A549 (cell line): ENCODE results near the gene DDX55. TPM values are rescaled to one million over a fixed set of nuclear protein-coding genes. Genes with fewer than 3 reads are reported as not detected.

Experiments
- ATAC-seq, 2 experiments: fragments of 200-7000 bp in 1 of 2; fragments of >200 bp in 1 of 2; cut with Nextera tagmentation in 1 of 2; cut with Tn5 transposase in 1 of 2; 3 replicates each; pipeline versions ENCODE4 v1.8.0 to v1.9.1; 2018 to 2020; ENCODE audit warnings: mild to moderate bottlenecking in 1 of 2, moderate library complexity in 1 of 2
- CTCF ChIA-PET: fragments of 300-600 bp; sonication (Branson Sonifier 250); formaldehyde crosslinking; extraction: SDS; loops from one replicate; lab custom pipeline; 2021; ENCODE audit warnings: antibody characterized with exemption, inconsistent platforms; lab: Yijun Ruan, JAX
- POLR2A ChIA-PET: fragments of 350-600 bp; formaldehyde crosslinking; extraction: SDS; loops from one replicate; lab custom pipeline; 2021; ENCODE audit warnings: antibody characterized with exemption, inconsistent platforms; lab: Yijun Ruan, JAX
- DNase-seq, 2 experiments: peaks; one replicate each; pipeline versions ENCODE4 v3.0.0 to v3.0.0-alpha.2; 2011 to 2016; ENCODE audit warnings: low read depth in 1 of 2, low spot score in 1 of 2
- FAIRE-seq: peaks from 2 replicates; lab custom pipeline; 2011; peaks lifted over from hg19 to GRCh38; lab: Jason Lieb, UNC
- H3K27ac ChIP-seq, 2 experiments: fragments of >200 bp; sonication (Bioruptor Twin); formaldehyde crosslinking; 3 replicates each; pipeline ENCODE4 v1.5.1; 2016 to 2017
- H3K4me1 ChIP-seq: fragments of >200 bp; sonication (Bioruptor Twin); formaldehyde crosslinking; 3 replicates; pipeline ENCODE4 v1.6.1; 2016
- H3K4me2 ChIP-seq: fragments of >200 bp; sonication (Bioruptor Twin); formaldehyde crosslinking; 3 replicates; pipeline ENCODE4 v1.6.1; 2016
- H3K4me3 ChIP-seq: fragments of >200 bp; sonication (Bioruptor Twin); formaldehyde crosslinking; 3 replicates; pipeline ENCODE4 v1.5.1; 2016
- H3K9me3 ChIP-seq: fragments of >200 bp; sonication (Bioruptor Twin); formaldehyde crosslinking; 3 replicates; pipeline ENCODE4 v1.6.1; 2016
- CBX8 ChIP-seq: fragments of 200-600 bp; sonication (generic); IDR thresholded peaks from 2 replicates; pipeline ENCODE4 v1.6.1; 2016
- CEBPB ChIP-seq, 2 experiments: fragments of >200 bp in 1 of 2; sonication (Bioruptor Twin) in 1 of 2; formaldehyde crosslinking in 1 of 2; IDR thresholded peaks; 2 replicates each; pipeline ENCODE4 v1.6.1; 2012 to 2016
- CHD4 ChIP-seq: fragments of 200-600 bp; sonication (generic); IDR thresholded peaks from 2 replicates; pipeline ENCODE4 v1.6.1; 2016; ENCODE audit warnings: antibody characterized with exemption, mild to moderate bottlenecking, borderline replicate concordance
- ESRRA ChIP-seq: fragments of 150-350 bp; IDR thresholded peaks from 2 replicates; pipeline ENCODE4 v1.6.1; 2014; ENCODE audit warnings: mild to moderate bottlenecking, low read length, borderline replicate concordance
- FOXS1 ChIP-seq: fragments of 250-450 bp; sonication (Bioruptor Pico); IDR thresholded peaks from 2 replicates; pipeline ENCODE4 v1.5.0; 2020; ENCODE audit warnings: mild to moderate bottlenecking, moderate library complexity
- GATA3 ChIP-seq: IDR thresholded peaks from 2 replicates; pipeline ENCODE4 v1.6.1; 2012; ENCODE audit warnings: borderline replicate concordance
- HDAC2 ChIP-seq: fragments of 200-600 bp; sonication (generic); IDR thresholded peaks from 2 replicates; pipeline ENCODE4 v1.6.1; 2016
- HEYL ChIP-seq: fragments of 250-450 bp; sonication (Bioruptor Pico); IDR thresholded peaks from 2 replicates; pipeline ENCODE4 v1.8.0; 2021; ENCODE audit warnings: mild to moderate bottlenecking, moderate library complexity
- HOXA7 ChIP-seq: fragments of 250-450 bp; sonication (Bioruptor Pico); IDR thresholded peaks from 2 replicates; pipeline ENCODE4 v1.5.0; 2020; ENCODE audit warnings: mild to moderate bottlenecking, moderate library complexity
- HOXB13 ChIP-seq: fragments of 250-450 bp; sonication (Bioruptor Pico); IDR thresholded peaks from 2 replicates; pipeline ENCODE4 v1.5.0; 2020; ENCODE audit warnings: low read depth, mild to moderate bottlenecking, moderate library complexity
- HOXB5 ChIP-seq: fragments of 250-450 bp; sonication (Bioruptor Pico); IDR thresholded peaks from 2 replicates; pipeline ENCODE4 v1.5.0; 2020; ENCODE audit warnings: mild to moderate bottlenecking, moderate library complexity
- JUNB ChIP-seq: fragments of >200 bp; sonication (Bioruptor Twin); formaldehyde crosslinking; IDR thresholded peaks from 2 replicates; pipeline ENCODE4 v1.6.1; 2016
- KDM5A ChIP-seq: fragments of 200-600 bp; sonication (generic); IDR thresholded peaks from 2 replicates; pipeline ENCODE4 v1.6.1; 2016; ENCODE audit warnings: antibody characterized with exemption, mild to moderate bottlenecking
- MAZ ChIP-seq: fragments of 150-350 bp; IDR thresholded peaks from 2 replicates; pipeline ENCODE4 v1.6.1; 2014; ENCODE audit warnings: antibody characterized with exemption, low read depth, low read length, borderline replicate concordance
- NFE2L2 ChIP-seq: fragments of 150-350 bp; conservative IDR thresholded peaks from 2 replicates; pipeline ENCODE4 v1.6.1; 2014; ENCODE audit warnings: low read length
- NR3C1 ChIP-seq: fragments of >200 bp; sonication (Bioruptor Twin); formaldehyde crosslinking; IDR thresholded peaks from 3 replicates; pipeline ENCODE4 v1.6.1; 2017
- PHF8 ChIP-seq: fragments of 200-600 bp; sonication (generic); IDR thresholded peaks from 2 replicates; pipeline ENCODE4 v1.6.1; 2016; ENCODE audit warnings: low read depth, mild to moderate bottlenecking, antibody characterized with exemption, moderate library complexity, borderline replicate concordance
- RAD21 ChIP-seq, 2 experiments: fragments of >200 bp in 1 of 2; sonication (Bioruptor Twin) in 1 of 2; formaldehyde crosslinking in 1 of 2; IDR thresholded peaks in 1 of 2; conservative IDR thresholded peaks in 1 of 2; 2 replicates in 1 of 2; 3 replicates in 1 of 2; pipeline ENCODE4 v1.6.1; 2012 to 2018; ENCODE audit warnings: inconsistent platforms in 1 of 2
- RARB ChIP-seq: fragments of 250-450 bp; sonication (Bioruptor Pico); IDR thresholded peaks from 2 replicates; pipeline ENCODE4 v1.8.0; 2021; ENCODE audit warnings: mild to moderate bottlenecking, moderate library complexity
- RNF2 ChIP-seq: fragments of 200-600 bp; sonication (generic); IDR thresholded peaks from 2 replicates; pipeline ENCODE4 v1.6.1; 2016; ENCODE audit warnings: low read depth, mild to moderate bottlenecking, antibody characterized with exemption, moderate library complexity, borderline replicate concordance
- SREBF2 ChIP-seq: fragments of 450-650 bp; IDR thresholded peaks from 2 replicates; pipeline ENCODE4 v1.6.1; 2014; ENCODE audit warnings: mild to moderate bottlenecking, moderate library complexity
- TP53 ChIP-seq: fragments of 250-450 bp; sonication (Bioruptor Pico); IDR thresholded peaks from 2 replicates; pipeline ENCODE4 v1.5.0; 2021; ENCODE audit warnings: mild to moderate bottlenecking, moderate library complexity
- ZFP36 ChIP-seq: fragments of 450-650 bp; IDR thresholded peaks from 2 replicates; pipeline ENCODE4 v1.6.1; 2014; ENCODE audit warnings: borderline replicate concordance; ENCODE audit not compliant: partially characterized antibody
- ZNF302 ChIP-seq: fragments of 250-450 bp; sonication (Bioruptor Pico); IDR thresholded peaks from 2 replicates; pipeline ENCODE4 v1.9.0; 2021; ENCODE audit warnings: inconsistent platforms, mild to moderate bottlenecking, moderate library complexity
- ZSCAN20 ChIP-seq: fragments of 250-450 bp; sonication (Bioruptor Pico); IDR thresholded peaks from 2 replicates; pipeline ENCODE4 v1.8.0; 2022; ENCODE audit warnings: mild to moderate bottlenecking, moderate library complexity
- WGBS: methylation state at CpG from one replicate; pipeline ENCODE4 v1.1.6; 2017; ENCODE audit errors: missing lambda C conversion rate; 5-methylcytosine and 5-hydroxymethylcytosine counted together
- polyA plus RNA-seq, 4 experiments: library from polyadenylated mRNA; depleted of rRNA in 3 of 4; stranded (reverse); fragments of >200 nt; fragmentation: RNase III in 1 of 4; extraction: RNeasy Plus Mini Kit Qiagen cat#74134 plus additional on column Dnase treatment in 1 of 4; gene quantifications; 2 replicates in 3 of 4; 3 replicates in 1 of 4; pipeline ENCODE4 v1.2.3, GENCODE V29; 2011 to 2017
- TF ChIP-seq, protein P1 (sequence below): fragments of 450-650 bp; IDR thresholded peaks from 2 replicates; pipeline ENCODE4 v1.6.1; 2014; ENCODE audit warnings: antibody characterized with exemption
- TF ChIP-seq, protein P2 (sequence below): IDR thresholded peaks from 2 replicates; pipeline ENCODE4 v1.6.1; 2012
- TF ChIP-seq, protein P3 (sequence below): fragments of 150-350 bp; IDR thresholded peaks from 2 replicates; pipeline ENCODE4 v1.6.1; 2014; ENCODE audit warnings: low read depth, mild to moderate bottlenecking, low read length
- TF ChIP-seq, protein P4 (sequence below): fragments of >200 bp; sonication (Bioruptor Twin); formaldehyde crosslinking; IDR thresholded peaks from 3 replicates; pipeline ENCODE4 v1.6.1; 2016
- TF ChIP-seq, protein P5 (sequence below): fragments of >200 bp; sonication (Bioruptor Twin); formaldehyde crosslinking; IDR thresholded peaks from 3 replicates; pipeline ENCODE4 v1.5.1; 2016

DDX55 gene
- polyA plus RNA-seq, 2 of the 4 experiments (the other 2 are of a cell fraction): 37.5 to 63.4 TPM

DNA sequence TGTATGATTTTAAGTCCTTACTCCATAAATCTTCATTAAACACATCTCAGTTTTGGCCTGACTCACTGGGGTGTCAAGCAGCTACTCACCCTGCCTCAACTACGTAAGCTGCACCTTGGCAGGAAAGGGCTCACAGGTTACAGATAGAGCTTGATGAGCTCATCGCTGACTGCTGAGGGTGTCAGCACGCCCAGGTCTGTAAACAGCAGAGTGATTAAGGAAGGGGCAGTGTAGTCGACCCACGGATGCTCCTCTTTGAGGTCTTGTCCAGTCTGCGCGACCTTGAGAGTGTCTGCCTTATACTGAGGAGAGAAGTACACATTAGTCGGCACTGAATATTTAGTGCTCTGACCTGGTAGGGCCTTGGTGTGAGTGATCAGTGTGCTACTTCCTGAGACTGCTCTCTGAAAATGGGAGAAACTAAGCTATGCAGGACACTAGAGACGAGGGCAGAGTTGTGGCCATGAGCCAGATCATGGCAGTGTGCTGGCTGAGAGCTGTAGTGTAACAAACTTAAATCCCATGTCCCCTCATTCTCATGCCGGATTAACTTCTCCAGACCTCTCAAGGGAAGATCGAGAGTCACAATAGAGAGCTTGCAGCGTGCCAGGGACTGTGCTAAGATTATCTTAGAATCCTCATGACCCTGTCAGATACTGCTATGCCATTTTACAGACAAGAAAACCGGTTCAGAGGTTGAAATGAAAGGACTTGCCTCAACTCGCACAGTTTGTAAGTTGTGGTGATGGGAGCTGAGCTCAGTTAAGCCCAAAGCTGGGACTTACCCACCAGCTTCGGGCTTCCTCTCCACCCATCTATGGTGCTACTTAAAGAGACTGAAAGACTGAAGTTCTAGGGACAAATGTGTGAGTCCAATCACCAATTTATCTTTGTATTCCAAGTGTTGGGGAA is 20.0 kb downstream of the DDX55 start:
- Histone ChIP-seq H3K9me3 (no peaks in the 10 kb centered on the region), H3K4me3 (no peak overlapping the region), H3K4me1 (no peaks in the 10 kb centered on the region), H3K27ac (no peak overlapping the region), H3K4me2 (no peak overlapping the region)
- no peak for FAIRE-seq
- no peak for DNase-seq
- ChIA-PET CTCF (interaction anchor here (1.0 to 1.1 kb wide), 2 partner anchors 9 kb away, joined by 3 to 4 read pairs; no protein-coding TSS in a partner anchor), POLR2A (interaction anchor here (0.8 to 1.7 kb wide), 3 partner anchors 10 to 20 kb away, joined by 3 to 9 read pairs (median 4); partner anchors contain the start of gene DDX55)
- ATAC-seq: peak in 1 of 2 experiments; percentile 15; a peak in 3 of 6 replicates
- TF ChIP-seq HEYL (CRISPR knock-in tag): no peak
- no peak for TF ChIP-seq TP53
- TF ChIP-seq MAZ: no peak
- TF ChIP-seq FOXS1 (CRISPR knock-in tag): no peak
- TF ChIP-seq RARB (CRISPR knock-in tag): no peak
- no peak for TF ChIP-seq JUNB
- TF ChIP-seq ZSCAN20 (CRISPR knock-in tag): no peak
- TF ChIP-seq RAD21 (conservative IDR thresholded peaks at IDR 0.05 in 1 of 2, IDR thresholded peaks at IDR 0.05 in 1 of 2): no peak
- no peak for TF ChIP-seq NR3C1
- TF ChIP-seq HOXB13 (CRISPR knock-in tag): no peak
- no peak for TF ChIP-seq CHD4
- TF ChIP-seq, protein P1, sequence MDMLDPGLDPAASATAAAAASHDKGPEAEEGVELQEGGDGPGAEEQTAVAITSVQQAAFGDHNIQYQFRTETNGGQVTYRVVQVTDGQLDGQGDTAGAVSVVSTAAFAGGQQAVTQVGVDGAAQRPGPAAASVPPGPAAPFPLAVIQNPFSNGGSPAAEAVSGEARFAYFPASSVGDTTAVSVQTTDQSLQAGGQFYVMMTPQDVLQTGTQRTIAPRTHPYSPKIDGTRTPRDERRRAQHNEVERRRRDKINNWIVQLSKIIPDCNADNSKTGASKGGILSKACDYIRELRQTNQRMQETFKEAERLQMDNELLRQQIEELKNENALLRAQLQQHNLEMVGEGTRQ: no peak
- TF ChIP-seq SREBF2: no peak
- TF ChIP-seq ZFP36: no peak
- no peak for TF ChIP-seq HOXA7 (CRISPR knock-in tag)
- TF ChIP-seq HDAC2: no peak
- no peak for TF ChIP-seq KDM5A
- TF ChIP-seq CEBPB (IDR thresholded peaks at IDR 0.05): no peak
- no peak for TF ChIP-seq GATA3
- TF ChIP-seq CBX8: no peak
- WGBS: 79% methylated on average over 15 of the region's 15 CpGs

DNA sequence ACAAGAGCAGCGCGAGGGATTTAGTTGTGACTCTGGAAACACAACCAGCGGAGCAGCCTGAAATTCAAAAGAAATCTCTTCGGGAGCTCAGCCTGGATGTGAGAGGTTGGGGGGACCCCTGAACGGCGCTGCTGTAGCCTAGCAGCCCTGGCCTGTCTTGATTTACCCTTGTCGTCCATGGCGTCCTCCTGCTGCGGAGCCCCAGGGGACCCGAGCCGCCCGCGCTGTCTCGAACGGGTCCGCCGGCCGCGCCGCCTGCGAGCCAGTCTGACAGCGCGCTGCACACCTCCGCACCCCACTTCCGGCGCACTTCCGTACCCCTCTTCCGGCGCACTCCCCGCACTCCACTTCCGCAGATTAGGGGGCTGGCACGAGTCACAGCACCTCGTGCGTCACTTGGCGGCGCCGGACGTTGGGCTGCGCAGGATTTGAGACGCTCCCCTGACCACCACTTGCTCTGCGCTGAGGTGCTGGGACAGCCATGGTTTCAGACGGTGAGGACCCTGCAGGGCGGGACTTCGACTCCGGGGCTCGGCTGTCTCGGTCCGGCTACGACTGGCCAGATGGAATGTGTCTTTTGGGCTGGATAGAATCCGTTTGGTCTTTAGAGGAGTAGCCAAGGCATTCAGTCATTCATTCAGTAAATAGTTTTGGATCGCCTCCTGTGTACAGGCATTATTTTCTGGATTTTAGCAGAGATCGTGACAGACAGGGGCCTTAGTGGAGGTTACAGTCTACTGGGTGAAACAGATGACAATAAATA is 31.7 kb downstream of the DDX55 start, which contains the start of the genes EIF2B1 and GTF2H3:
EIF2B1 (minus strand) TSS at position 308 of the 763 bp plus-strand sequence; CDS start at position 179, 129 bp downstream.
GTF2H3 (plus strand) TSS at position 451 of the 763 bp plus-strand sequence; CDS start at position 482, 31 bp downstream.
- Histone ChIP-seq H3K27ac (peak within 1 kb of the TSS; percentile 93 to 94), H3K4me1 (peaks cover 6% of the 10 kb centered on the region; the same call in 1 of the 3 replicates), H3K4me2 (peak within 1 kb of the TSS; percentile 90), H3K9me3 (no peaks in the 10 kb centered on the region), H3K4me3 (peak within 1 kb of the TSS; percentile 93)
- ChIA-PET POLR2A (interaction anchor here (1.1 to 1.5 kb wide), 3 partner anchors 27 to 78 kb away, joined by 3 to 7 read pairs (median 4); partner anchors contain the start of genes ATP6V0A2 and DDX55), CTCF (no interaction called here)
- DNase-seq: peak; percentile 98 to 99
- under 1% methylated on average over 47 of the region's 52 CpGs for WGBS
- peak; percentile 98 to 99 for ATAC-seq
- FAIRE-seq: peak; percentile 39
- TF ChIP-seq TP53: no peak
- TF ChIP-seq, protein P2, sequence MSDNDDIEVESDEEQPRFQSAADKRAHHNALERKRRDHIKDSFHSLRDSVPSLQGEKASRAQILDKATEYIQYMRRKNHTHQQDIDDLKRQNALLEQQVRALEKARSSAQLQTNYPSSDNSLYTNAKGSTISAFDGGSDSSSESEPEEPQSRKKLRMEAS: peak; percentile 98
- TF ChIP-seq, protein P3, sequence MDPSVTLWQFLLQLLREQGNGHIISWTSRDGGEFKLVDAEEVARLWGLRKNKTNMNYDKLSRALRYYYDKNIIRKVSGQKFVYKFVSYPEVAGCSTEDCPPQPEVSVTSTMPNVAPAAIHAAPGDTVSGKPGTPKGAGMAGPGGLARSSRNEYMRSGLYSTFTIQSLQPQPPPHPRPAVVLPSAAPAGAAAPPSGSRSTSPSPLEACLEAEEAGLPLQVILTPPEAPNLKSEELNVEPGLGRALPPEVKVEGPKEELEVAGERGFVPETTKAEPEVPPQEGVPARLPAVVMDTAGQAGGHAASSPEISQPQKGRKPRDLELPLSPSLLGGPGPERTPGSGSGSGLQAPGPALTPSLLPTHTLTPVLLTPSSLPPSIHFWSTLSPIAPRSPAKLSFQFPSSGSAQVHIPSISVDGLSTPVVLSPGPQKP: no peak
- no peak for TF ChIP-seq HOXB5 (CRISPR knock-in tag)
- TF ChIP-seq ESRRA: no peak
- TF ChIP-seq PHF8: peak; percentile 97
- no peak for TF ChIP-seq CBX8
- no peak for TF ChIP-seq NR3C1
- TF ChIP-seq ZNF302: no peak
- no peak for TF ChIP-seq RNF2
- no peak for TF ChIP-seq ZFP36
- TF ChIP-seq, protein P4, sequence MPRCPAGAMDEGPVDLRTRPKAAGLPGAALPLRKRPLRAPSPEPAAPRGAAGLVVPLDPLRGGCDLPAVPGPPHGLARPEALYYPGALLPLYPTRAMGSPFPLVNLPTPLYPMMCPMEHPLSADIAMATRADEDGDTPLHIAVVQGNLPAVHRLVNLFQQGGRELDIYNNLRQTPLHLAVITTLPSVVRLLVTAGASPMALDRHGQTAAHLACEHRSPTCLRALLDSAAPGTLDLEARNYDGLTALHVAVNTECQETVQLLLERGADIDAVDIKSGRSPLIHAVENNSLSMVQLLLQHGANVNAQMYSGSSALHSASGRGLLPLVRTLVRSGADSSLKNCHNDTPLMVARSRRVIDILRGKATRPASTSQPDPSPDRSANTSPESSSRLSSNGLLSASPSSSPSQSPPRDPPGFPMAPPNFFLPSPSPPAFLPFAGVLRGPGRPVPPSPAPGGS: peak; percentile 55; the same call in 1 of the 3 replicates
- no peak for TF ChIP-seq NFE2L2
- no peak for TF ChIP-seq RARB (CRISPR knock-in tag)
- TF ChIP-seq, protein P5, sequence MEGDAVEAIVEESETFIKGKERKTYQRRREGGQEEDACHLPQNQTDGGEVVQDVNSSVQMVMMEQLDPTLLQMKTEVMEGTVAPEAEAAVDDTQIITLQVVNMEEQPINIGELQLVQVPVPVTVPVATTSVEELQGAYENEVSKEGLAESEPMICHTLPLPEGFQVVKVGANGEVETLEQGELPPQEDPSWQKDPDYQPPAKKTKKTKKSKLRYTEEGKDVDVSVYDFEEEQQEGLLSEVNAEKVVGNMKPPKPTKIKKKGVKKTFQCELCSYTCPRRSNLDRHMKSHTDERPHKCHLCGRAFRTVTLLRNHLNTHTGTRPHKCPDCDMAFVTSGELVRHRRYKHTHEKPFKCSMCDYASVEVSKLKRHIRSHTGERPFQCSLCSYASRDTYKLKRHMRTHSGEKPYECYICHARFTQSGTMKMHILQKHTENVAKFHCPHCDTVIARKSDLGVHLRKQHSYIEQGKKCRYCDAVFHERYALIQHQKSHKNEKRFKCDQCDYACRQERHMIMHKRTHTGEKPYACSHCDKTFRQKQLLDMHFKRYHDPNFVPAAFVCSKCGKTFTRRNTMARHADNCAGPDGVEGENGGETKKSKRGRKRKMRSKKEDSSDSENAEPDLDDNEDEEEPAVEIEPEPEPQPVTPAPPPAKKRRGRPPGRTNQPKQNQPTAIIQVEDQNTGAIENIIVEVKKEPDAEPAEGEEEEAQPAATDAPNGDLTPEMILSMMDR: no peak
- no peak for TF ChIP-seq SREBF2
